SKM-1 (cell line): ENCODE measurements around the gene MCTP2.

Source experiments
- DNase-seq: peaks from one replicate; lab custom pipeline; 2025; ENCODE audit not compliant: unreplicated experiment; lab: John Stamatoyannopoulos, UW

The MCTP2 gene

GRCh38 chr15:94336817-94337467, 105.6 kb downstream of the MCTP2 start:
- no peak for DNase-seq

GRCh38 chr15:94338243-94338846, 107.0 kb downstream of the MCTP2 start:
- no peak for DNase-seq

GRCh38 chr15:94346282-94346681, 114.9 kb downstream of the MCTP2 start:
- DNase-seq, result no peak

GRCh38 chr15:94348084-94348483, 116.7 kb downstream of the MCTP2 start:
- DNase-seq, result no peak

- DNase-seq, result no peak
These were observed 119.7 kb downstream of the MCTP2 start for GRCh38 chr15:94351031-94351535.

GRCh38 chr15:94352636-94353487, 121.5 kb downstream of the MCTP2 start:
- no peak for DNase-seq

- DNase-seq, result no peak
These were observed 122.1 kb downstream of the MCTP2 start for GRCh38 chr15:94353488-94353820.

GRCh38 chr15:94354655-94355054, 123.3 kb downstream of the MCTP2 start:
- no peak for DNase-seq

- no peak for DNase-seq
These were observed 128.4 kb downstream of the MCTP2 start for GRCh38 chr15:94359716-94360115.

GRCh38 chr15:94360251-94360685, 128.9 kb downstream of the MCTP2 start:
- no peak for DNase-seq

- no peak for DNase-seq
These were observed 131.2 kb downstream of the MCTP2 start for GRCh38 chr15:94362385-94363092.

GRCh38 chr15:94363382-94363781, 132.0 kb downstream of the MCTP2 start:
- DNase-seq, result no peak

- no peak for DNase-seq
These were observed 135.4 kb downstream of the MCTP2 start for GRCh38 chr15:94366781-94367180.

- DNase-seq, result no peak
These were observed 136.6 kb downstream of the MCTP2 start for GRCh38 chr15:94367726-94368535.

- no peak for DNase-seq
These were observed 139.0 kb downstream of the MCTP2 start for GRCh38 chr15:94370206-94370935.

GRCh38 chr15:94370936-94371285, 139.6 kb downstream of the MCTP2 start:
- DNase-seq, result no peak

- DNase-seq, result no peak
These were observed 141.5 kb downstream of the MCTP2 start for GRCh38 chr15:94372821-94373220.

- no peak for DNase-seq
These were observed 144.6 kb downstream of the MCTP2 start for GRCh38 chr15:94375997-94376396.

- no peak for DNase-seq
These were observed 148.6 kb downstream of the MCTP2 start for GRCh38 chr15:94379986-94380385.

GRCh38 chr15:94380798-94381197, 149.4 kb downstream of the MCTP2 start:
- DNase-seq, result no peak
